Stimulated activated memory B cell treated with anti-CD40 and anti-IgM and Interleukin-4, amounts not matched to agents 10 μg/mL and 1 μg/mL and 100 μg/mL, for 72 hours (primary cell): ENCODE data around the gene APOBEC3H.
"Not testable (repeated sequence)": the region's sequence is repeated elsewhere in the genome, so short reads cannot be mapped to it uniquely, and the experiment has no call there.

ENCODE experiments used
- ATAC-seq: fragments of 150-1000 bp; cut with Tn5 transposase; 2 replicates; pipeline ENCODE4 v1.10.0; 2021
- H3K27ac Mint-ChIP-seq: one replicate; pipeline ENCODE4 v1.8.0; 2022; ENCODE audit warnings: mild to moderate bottlenecking, mixed read lengths
- H3K27me3 Mint-ChIP-seq: one replicate; pipeline ENCODE4 v1.8.0; 2022; ENCODE audit warnings: mixed read lengths
- H3K36me3 Mint-ChIP-seq: one replicate; pipeline ENCODE4 v1.8.0; 2022; ENCODE audit warnings: mixed read lengths
- H3K4me1 Mint-ChIP-seq: one replicate; pipeline ENCODE4 v1.8.0; 2022; ENCODE audit warnings: mixed read lengths
- H3K4me3 Mint-ChIP-seq: one replicate; pipeline ENCODE4 v1.8.0; 2022; ENCODE audit warnings: mild to moderate bottlenecking, moderate library complexity, mixed read lengths
- H3K9me3 Mint-ChIP-seq: one replicate; pipeline ENCODE4 v1.8.0; 2022; ENCODE audit warnings: mixed read lengths

Gene APOBEC3H

DNA sequence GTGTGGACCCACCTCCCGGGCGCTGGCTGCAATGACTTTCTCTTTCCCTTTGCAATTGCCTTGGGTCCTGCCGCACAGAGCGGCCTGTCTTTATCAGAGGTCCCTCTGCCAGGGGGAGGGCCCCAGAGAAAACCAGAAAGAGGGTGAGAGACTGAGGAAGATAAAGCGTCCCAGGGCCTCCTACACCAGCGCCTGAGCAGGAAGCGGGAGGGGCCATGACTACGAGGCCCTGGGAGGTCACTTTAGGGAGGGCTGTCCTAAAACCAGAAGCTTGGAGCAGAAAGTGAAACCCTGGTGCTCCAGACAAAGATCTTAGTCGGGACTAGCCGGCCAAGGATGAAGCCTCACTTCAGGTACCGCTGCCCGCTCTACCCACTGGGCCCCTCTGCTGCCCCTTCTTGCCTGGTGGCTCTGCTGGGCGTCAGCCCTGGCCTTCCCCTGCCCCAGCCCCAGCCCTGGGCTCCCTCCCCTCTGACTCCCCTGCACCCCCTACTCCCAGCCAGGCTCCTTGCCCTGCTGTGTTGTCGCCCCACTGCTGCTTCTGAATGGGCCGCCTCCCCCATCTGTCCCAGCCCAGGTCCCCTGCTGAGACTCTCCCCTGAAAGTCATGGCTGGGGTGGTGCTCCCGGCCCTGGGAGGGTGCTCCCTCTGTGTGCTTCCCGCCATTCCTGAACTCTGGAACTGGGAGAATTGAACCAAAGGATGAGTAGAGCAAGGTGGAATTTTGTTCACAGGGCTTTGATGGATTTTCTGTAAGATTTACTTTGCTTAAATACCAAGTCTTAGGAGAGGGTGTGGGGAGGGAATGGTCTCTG is 19.8 kb upstream of the APOBEC3H start, which contains the start of gene APOBEC3G:
Gene APOBEC3G, plus strand, starts transcription at position 250 of the 815 bp plus-strand sequence. Its CDS starts 87 bp downstream, at position 337.
- peak within 1 kb of the TSS; percentile 98 for H3K27ac Mint-ChIP-seq
- H3K36me3 Mint-ChIP-seq, result peaks cover 29% of the 10 kb centered on the region
- H3K27me3 Mint-ChIP-seq, H3K9me3 Mint-ChIP-seq: not testable (repeated sequence)
- H3K4me1 Mint-ChIP-seq, result peaks cover 87% of the 10 kb centered on the region
- ATAC-seq, result peak; percentile 93
- H3K4me3 Mint-ChIP-seq, result peak within 1 kb of the TSS; percentile 87

GRCh38 chr22:39077912-39078311 is 19.1 kb upstream of the APOBEC3H start:
- H3K9me3 Mint-ChIP-seq, ATAC-seq, H3K27me3 Mint-ChIP-seq: not testable (repeated sequence)
- peaks cover 35% of the 10 kb centered on the region for H3K36me3 Mint-ChIP-seq
- peak overlapping the region; percentile 87 for H3K4me3 Mint-ChIP-seq
- peak overlapping the region; percentile 98 for H3K27ac Mint-ChIP-seq
- H3K4me1 Mint-ChIP-seq, result peaks cover 84% of the 10 kb centered on the region

DNA sequence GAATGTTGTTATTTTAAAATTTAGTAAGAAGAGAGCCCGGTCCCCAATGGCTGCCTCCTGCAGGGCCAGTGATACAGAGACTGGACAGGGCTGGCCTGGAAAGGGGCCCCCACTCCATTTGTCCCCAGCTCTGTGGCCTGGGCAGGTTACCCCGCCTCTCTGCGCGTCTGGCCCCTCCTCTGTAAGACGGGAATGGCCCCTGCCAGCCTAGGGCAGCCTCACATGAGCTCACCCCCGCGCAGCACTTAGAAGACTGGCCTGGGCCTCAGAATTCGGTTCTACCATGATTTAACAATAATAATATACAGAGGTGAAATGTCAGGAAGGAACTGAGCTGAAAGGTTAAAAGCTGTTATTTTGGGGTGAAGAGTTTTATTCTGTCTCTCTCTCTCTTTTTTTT is 18.7 kb upstream of the APOBEC3H start:
- no peak for ATAC-seq
- Mint-ChIP-seq H3K27ac (peak overlapping the region; percentile 98), H3K27me3 (no peaks in the 10 kb centered on the region), H3K4me3 (peak overlapping the region; percentile 87), H3K36me3 (peaks cover 40% of the 10 kb centered on the region), H3K9me3 (no peaks in the 10 kb centered on the region), H3K4me1 (peaks cover 84% of the 10 kb centered on the region)

- Mint-ChIP-seq H3K36me3 (peaks cover 41% of the 10 kb centered on the region), H3K4me3 (peak overlapping the region; percentile 87), H3K4me1 (peaks cover 77% of the 10 kb centered on the region)
- ATAC-seq, H3K27ac Mint-ChIP-seq, H3K27me3 Mint-ChIP-seq, H3K9me3 Mint-ChIP-seq: not testable (repeated sequence)
Measured at GRCh38 chr22:39079054-39079637, 17.9 kb upstream of the APOBEC3H start.

GRCh38 chr22:39080052-39080762 is 16.8 kb upstream of the APOBEC3H start:
- peaks cover 70% of the 10 kb centered on the region for H3K4me1 Mint-ChIP-seq
- peak; percentile 44 for ATAC-seq
- peak overlapping the region; percentile 53 for H3K27ac Mint-ChIP-seq

GRCh38 chr22:39081016-39081415 is 16.0 kb upstream of the APOBEC3H start:
- Mint-ChIP-seq H3K27ac (peak overlapping the region; percentile 53), H3K36me3 (peaks cover 52% of the 10 kb centered on the region), H3K4me3 (peak overlapping the region; percentile 53), H3K4me1 (peaks cover 67% of the 10 kb centered on the region), H3K9me3 (no peaks in the 10 kb centered on the region), H3K27me3 (no peaks in the 10 kb centered on the region)
- ATAC-seq, result no peak

More at GRCh38 chr22:39080052-39080762, 16.8 kb upstream of the APOBEC3H start:
- Mint-ChIP-seq H3K27me3 (no peaks in the 10 kb centered on the region), H3K4me3 (peak overlapping the region; percentile 53), H3K36me3 (peaks cover 45% of the 10 kb centered on the region), H3K9me3 (no peaks in the 10 kb centered on the region)

GRCh38 chr22:39081598-39081997 is 15.4 kb upstream of the APOBEC3H start:
- Mint-ChIP-seq H3K9me3 (no peaks in the 10 kb centered on the region), H3K36me3 (peaks cover 58% of the 10 kb centered on the region), H3K4me1 (peaks cover 61% of the 10 kb centered on the region), H3K27me3 (no peaks in the 10 kb centered on the region), H3K4me3 (peak overlapping the region; percentile 44), H3K27ac (peak overlapping the region; percentile 53)
- ATAC-seq, result no peak

- no peak overlapping the region for H3K4me3 Mint-ChIP-seq
- H3K36me3 Mint-ChIP-seq, result peaks cover 55% of the 10 kb centered on the region
- H3K27ac Mint-ChIP-seq, result peak overlapping the region; percentile 53
- no peaks in the 10 kb centered on the region for H3K9me3 Mint-ChIP-seq
- peaks cover 62% of the 10 kb centered on the region for H3K4me1 Mint-ChIP-seq
- ATAC-seq, result no peak
- no peaks in the 10 kb centered on the region for H3K27me3 Mint-ChIP-seq
Measured at GRCh38 chr22:39083212-39084165, 13.6 kb upstream of the APOBEC3H start.

DNA sequence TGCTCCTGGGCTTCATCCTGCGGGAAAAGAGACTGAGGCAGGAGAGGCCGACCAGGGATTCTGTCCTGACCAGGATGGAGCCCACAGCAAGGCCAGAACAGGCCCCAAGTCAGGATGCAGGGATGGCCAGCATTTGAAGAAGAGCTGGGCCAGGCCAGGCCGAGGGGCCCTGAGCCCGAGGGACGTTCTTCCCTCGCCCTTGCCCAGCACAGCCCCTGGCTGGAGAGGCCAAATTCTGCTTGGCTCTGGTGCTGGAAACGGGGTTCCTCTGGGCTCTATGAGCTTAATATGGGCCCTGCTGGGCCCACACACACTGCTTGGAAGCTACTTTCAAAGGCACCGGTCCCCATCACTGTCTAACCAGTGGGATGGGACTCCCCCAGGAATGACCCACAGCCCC is 12.4 kb upstream of the APOBEC3H start:
- Mint-ChIP-seq H3K4me1 (peaks cover 61% of the 10 kb centered on the region), H3K9me3 (no peaks in the 10 kb centered on the region), H3K36me3 (peaks cover 53% of the 10 kb centered on the region), H3K27ac (no peak overlapping the region), H3K27me3 (no peaks in the 10 kb centered on the region), H3K4me3 (no peak overlapping the region)
- ATAC-seq, result no peak

GRCh38 chr22:39087098-39087497 is 9.9 kb upstream of the APOBEC3H start:
- no peak for ATAC-seq
- Mint-ChIP-seq H3K27me3 (no peaks in the 10 kb centered on the region), H3K4me1 (peaks cover 61% of the 10 kb centered on the region), H3K4me3 (no peak overlapping the region), H3K9me3 (no peaks in the 10 kb centered on the region), H3K27ac (peak overlapping the region; percentile 2), H3K36me3 (peaks cover 39% of the 10 kb centered on the region)

DNA sequence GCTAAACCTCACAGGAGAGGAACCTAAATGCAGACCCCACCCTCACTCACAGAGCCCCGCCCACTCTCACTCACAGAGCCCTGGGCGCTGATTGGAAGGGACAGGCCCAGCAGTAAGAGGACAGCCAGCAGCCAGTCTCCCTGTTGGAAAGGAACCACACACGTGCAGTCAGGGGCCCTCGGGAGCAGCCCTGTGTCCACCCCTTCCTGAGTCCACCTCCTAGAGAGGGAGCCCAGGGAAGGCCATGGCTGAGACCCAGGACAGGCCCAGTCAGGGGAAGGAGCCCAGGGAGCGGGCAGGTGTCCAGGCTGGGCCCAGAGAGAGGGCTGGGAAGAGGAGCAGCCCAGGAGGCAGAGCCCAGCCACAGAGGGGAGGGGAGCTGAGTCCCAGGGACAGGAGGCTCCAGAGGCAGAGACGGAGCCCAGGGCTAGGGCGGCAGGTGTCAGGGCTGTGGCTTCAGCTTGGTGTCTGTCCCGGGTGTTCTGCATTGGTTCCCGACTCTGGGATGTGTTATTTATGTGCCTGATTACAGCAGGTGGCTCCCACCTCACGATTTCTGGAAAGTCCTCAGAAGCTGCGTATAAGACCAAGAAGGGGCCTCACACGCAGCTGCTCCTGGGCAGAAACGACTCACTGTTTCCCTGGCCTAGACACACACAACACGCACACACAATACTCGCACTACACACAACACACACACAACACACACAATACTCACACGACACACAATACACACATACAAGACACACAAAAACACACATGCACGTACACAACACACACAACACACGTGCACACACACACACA is 9.0 kb upstream of the APOBEC3H start:
- H3K9me3 Mint-ChIP-seq, result no peaks in the 10 kb centered on the region
- peaks cover 29% of the 10 kb centered on the region for H3K36me3 Mint-ChIP-seq
- H3K4me3 Mint-ChIP-seq, result no peak overlapping the region
- peaks cover 64% of the 10 kb centered on the region for H3K4me1 Mint-ChIP-seq
- peak overlapping the region; percentile 79 for H3K27ac Mint-ChIP-seq
- ATAC-seq, result no peak
- H3K27me3 Mint-ChIP-seq, result no peaks in the 10 kb centered on the region

DNA sequence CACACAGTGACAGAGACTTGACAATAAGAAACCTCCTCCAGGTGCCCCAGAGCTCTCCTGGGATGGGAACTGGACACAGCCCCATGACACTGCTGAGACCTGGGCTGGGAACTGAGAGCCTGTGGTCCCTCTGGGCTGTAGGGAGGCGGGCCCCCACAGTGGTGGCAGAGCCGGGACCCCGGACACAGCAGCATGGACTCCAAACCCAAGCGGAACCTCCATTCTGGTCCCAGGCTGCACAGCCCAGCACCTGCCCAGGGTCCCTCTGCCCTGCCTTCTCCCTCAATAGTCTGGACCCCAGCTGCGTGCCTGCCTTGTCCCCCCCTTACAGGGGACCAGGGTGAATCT is 8.4 kb upstream of the APOBEC3H start:
- Mint-ChIP-seq H3K27me3 (no peaks in the 10 kb centered on the region), H3K36me3 (peaks cover 25% of the 10 kb centered on the region), H3K27ac (peak overlapping the region; percentile 79), H3K4me1 (peaks cover 60% of the 10 kb centered on the region), H3K9me3 (no peaks in the 10 kb centered on the region), H3K4me3 (no peak overlapping the region)
- no peak for ATAC-seq

DNA sequence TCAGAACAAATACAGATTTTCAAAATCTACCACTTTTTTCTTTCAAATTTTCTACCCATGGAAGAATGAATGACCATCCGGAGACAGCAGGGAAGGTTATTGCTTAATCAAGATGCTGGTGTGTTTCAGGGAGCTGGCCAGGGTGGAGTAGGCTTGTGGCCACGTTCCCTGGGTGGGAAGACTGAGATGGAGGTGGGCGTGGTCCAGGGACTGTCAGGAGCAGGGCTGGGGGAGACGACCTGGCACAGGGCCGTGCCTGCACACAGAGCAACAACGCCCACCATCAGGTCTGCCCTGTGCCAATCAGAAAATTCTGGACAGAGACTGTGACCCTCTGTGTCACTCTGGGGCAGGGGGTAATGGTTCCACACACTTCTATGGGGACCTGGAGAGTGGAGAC is 7.1 kb upstream of the APOBEC3H start:
- H3K27me3 Mint-ChIP-seq, result no peaks in the 10 kb centered on the region
- H3K27ac Mint-ChIP-seq, result peak overlapping the region; percentile 79
- peaks cover 69% of the 10 kb centered on the region for H3K4me1 Mint-ChIP-seq
- H3K36me3 Mint-ChIP-seq, result peaks cover 24% of the 10 kb centered on the region
- no peaks in the 10 kb centered on the region for H3K9me3 Mint-ChIP-seq
- ATAC-seq, result no peak
- H3K4me3 Mint-ChIP-seq, result no peak overlapping the region
